ENCODE results near the gene DDX20.

DNA sequence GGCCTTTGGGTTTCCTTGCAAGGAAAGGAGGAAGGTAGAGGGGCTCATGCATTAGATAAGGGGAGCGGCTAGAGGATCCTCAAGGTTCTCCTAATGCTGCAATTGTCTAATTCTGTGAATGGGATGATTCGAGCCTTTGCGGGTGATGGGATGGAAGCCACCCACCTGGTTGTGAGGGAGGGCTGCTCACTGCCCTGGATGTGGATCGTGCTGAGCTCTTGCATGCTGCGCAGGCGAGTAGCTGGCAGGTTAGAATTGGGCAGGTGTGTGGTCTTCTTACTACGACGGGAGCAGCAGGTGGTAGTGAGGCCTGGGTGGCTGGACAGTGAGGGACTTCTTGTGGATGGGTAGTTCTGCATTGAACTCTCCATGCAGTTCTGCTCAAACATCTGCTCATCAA is 21.2 kb downstream of the DDX20 start:
- TF ChIP-seq, protein P1, sequence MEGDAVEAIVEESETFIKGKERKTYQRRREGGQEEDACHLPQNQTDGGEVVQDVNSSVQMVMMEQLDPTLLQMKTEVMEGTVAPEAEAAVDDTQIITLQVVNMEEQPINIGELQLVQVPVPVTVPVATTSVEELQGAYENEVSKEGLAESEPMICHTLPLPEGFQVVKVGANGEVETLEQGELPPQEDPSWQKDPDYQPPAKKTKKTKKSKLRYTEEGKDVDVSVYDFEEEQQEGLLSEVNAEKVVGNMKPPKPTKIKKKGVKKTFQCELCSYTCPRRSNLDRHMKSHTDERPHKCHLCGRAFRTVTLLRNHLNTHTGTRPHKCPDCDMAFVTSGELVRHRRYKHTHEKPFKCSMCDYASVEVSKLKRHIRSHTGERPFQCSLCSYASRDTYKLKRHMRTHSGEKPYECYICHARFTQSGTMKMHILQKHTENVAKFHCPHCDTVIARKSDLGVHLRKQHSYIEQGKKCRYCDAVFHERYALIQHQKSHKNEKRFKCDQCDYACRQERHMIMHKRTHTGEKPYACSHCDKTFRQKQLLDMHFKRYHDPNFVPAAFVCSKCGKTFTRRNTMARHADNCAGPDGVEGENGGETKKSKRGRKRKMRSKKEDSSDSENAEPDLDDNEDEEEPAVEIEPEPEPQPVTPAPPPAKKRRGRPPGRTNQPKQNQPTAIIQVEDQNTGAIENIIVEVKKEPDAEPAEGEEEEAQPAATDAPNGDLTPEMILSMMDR (IDR thresholded peaks at IDR 0.05): no peak
- TF ChIP-seq POLR2A (IDR thresholded peaks at IDR 0.05): no peak
- TF ChIP-seq EP300 (IDR thresholded peaks at IDR 0.05): no peak
- no peak for TF ChIP-seq POLR2AphosphoS5 (IDR thresholded peaks at IDR 0.05)

All from upper lobe of left lung (tissue), 4 donors.